ENCODE data around the gene TMF1.
A peak's percentile ranks its signal among the peaks of the same experiment; 100 is the strongest.

The TMF1 gene

GRCh38 chr3:69031635-69032034 lies 20.5 kb downstream of the TMF1 start:
- no peak overlapping the region for H3K4me3 Mint-ChIP-seq
- peaks cover 63% of the 10 kb centered on the region for H3K36me3 Mint-ChIP-seq (ENCODE audit: low read depth)
- no peaks in the 10 kb centered on the region for H3K27me3 Mint-ChIP-seq (ENCODE audit: low read depth)
- TF ChIP-seq, protein P1, sequence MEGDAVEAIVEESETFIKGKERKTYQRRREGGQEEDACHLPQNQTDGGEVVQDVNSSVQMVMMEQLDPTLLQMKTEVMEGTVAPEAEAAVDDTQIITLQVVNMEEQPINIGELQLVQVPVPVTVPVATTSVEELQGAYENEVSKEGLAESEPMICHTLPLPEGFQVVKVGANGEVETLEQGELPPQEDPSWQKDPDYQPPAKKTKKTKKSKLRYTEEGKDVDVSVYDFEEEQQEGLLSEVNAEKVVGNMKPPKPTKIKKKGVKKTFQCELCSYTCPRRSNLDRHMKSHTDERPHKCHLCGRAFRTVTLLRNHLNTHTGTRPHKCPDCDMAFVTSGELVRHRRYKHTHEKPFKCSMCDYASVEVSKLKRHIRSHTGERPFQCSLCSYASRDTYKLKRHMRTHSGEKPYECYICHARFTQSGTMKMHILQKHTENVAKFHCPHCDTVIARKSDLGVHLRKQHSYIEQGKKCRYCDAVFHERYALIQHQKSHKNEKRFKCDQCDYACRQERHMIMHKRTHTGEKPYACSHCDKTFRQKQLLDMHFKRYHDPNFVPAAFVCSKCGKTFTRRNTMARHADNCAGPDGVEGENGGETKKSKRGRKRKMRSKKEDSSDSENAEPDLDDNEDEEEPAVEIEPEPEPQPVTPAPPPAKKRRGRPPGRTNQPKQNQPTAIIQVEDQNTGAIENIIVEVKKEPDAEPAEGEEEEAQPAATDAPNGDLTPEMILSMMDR (IDR thresholded peaks at IDR 0.05; ENCODE audit: unreplicated experiment in 3 of 3): no peak
- no peaks in the 10 kb centered on the region for H3K4me1 Mint-ChIP-seq
- H3K27ac Mint-ChIP-seq: no peak overlapping the region
- H3K9me3 Mint-ChIP-seq: no peaks in the 10 kb centered on the region

GRCh38 chr3:69020857-69021256 lies 31.3 kb downstream of the TMF1 start:
- TF ChIP-seq, protein P1 (IDR thresholded peaks at IDR 0.05; ENCODE audit: unreplicated experiment in 3 of 3): no peak
- H3K27ac Mint-ChIP-seq: no peak overlapping the region
- no peak overlapping the region for H3K4me3 Mint-ChIP-seq
- no peaks in the 10 kb centered on the region for H3K27me3 Mint-ChIP-seq (ENCODE audit: low read depth)
- H3K9me3 Mint-ChIP-seq: no peaks in the 10 kb centered on the region
- H3K4me1 Mint-ChIP-seq: no peaks in the 10 kb centered on the region
- peaks cover 40% of the 10 kb centered on the region for H3K36me3 Mint-ChIP-seq (ENCODE audit: low read depth)

GRCh38 chr3:69020424-69020823 lies 31.7 kb downstream of the TMF1 start:
- H3K4me1 Mint-ChIP-seq: peaks cover under 1% of the 10 kb centered on the region
- no peaks in the 10 kb centered on the region for H3K9me3 Mint-ChIP-seq
- TF ChIP-seq, protein P1 (IDR thresholded peaks at IDR 0.05; ENCODE audit: unreplicated experiment in 3 of 3): peak in 2 of 3 experiments; percentile 28 to 52
- H3K27me3 Mint-ChIP-seq (ENCODE audit: low read depth): no peaks in the 10 kb centered on the region
- peaks cover 37% of the 10 kb centered on the region for H3K36me3 Mint-ChIP-seq (ENCODE audit: low read depth)
- no peak overlapping the region for H3K4me3 Mint-ChIP-seq
- no peak overlapping the region for H3K27ac Mint-ChIP-seq

DNA sequence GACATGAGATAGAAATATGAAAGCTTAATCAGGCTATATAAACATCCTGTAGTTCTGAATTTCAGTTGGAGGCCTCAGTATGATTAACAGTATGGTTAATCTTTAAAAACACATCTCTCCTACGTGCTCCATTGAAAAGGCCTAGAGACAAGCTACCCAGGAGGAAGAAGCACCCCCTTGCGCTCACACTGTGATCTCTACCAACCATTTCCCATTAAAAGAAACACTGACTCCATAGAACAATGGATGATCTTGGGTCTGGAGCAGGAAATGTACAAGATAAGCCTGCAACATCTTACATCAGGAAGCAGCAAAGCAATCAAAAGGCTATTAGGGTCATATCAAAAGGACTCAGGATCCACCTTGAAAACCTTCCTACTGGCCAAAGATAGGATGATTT lies 35.2 kb downstream of the TMF1 start:
- H3K36me3 Mint-ChIP-seq (ENCODE audit: low read depth): peaks cover 24% of the 10 kb centered on the region
- peaks cover 23% of the 10 kb centered on the region for H3K4me1 Mint-ChIP-seq
- TF ChIP-seq, protein P1 (IDR thresholded peaks at IDR 0.05; ENCODE audit: unreplicated experiment in 3 of 3): no peak
- no peaks in the 10 kb centered on the region for H3K27me3 Mint-ChIP-seq (ENCODE audit: low read depth)
- no peaks in the 10 kb centered on the region for H3K9me3 Mint-ChIP-seq
- H3K27ac Mint-ChIP-seq: no peak overlapping the region
- H3K4me3 Mint-ChIP-seq: no peak overlapping the region

- Mint-ChIP-seq H3K9me3 (no peaks in the 10 kb centered on the region), H3K27ac (no peak overlapping the region), H3K4me1 (peaks cover 29% of the 10 kb centered on the region), H3K4me3 (no peak overlapping the region), H3K27me3 (ENCODE audit: low read depth) (no peaks in the 10 kb centered on the region), H3K36me3 (ENCODE audit: low read depth) (peaks cover 24% of the 10 kb centered on the region)
- TF ChIP-seq, protein P1 (IDR thresholded peaks at IDR 0.05; ENCODE audit: unreplicated experiment in 3 of 3): no peak
Observed at GRCh38 chr3:69016102-69016501, 36.0 kb downstream of the TMF1 start.

GRCh38 chr3:69014022-69014580 lies 38.0 kb downstream of the TMF1 start:
- H3K9me3 Mint-ChIP-seq: no peaks in the 10 kb centered on the region
- TF ChIP-seq, protein P1 (IDR thresholded peaks at IDR 0.05; ENCODE audit: unreplicated experiment in 3 of 3): no peak
- H3K4me1 Mint-ChIP-seq: peaks cover 34% of the 10 kb centered on the region
- peak overlapping the region; percentile 79 to 85 (median 83) for H3K4me3 Mint-ChIP-seq
- H3K27ac Mint-ChIP-seq: peak overlapping the region in 2 of 3 experiments; percentile 70 to 71
- peaks cover 24% of the 10 kb centered on the region for H3K36me3 Mint-ChIP-seq (ENCODE audit: low read depth)
- H3K27me3 Mint-ChIP-seq (ENCODE audit: low read depth): no peaks in the 10 kb centered on the region
